Caco-2 (cell line): Measurements from ENCODE around the gene AGTRAP. TPM values are rescaled to one million over a fixed set of nuclear protein-coding genes. Genes with fewer than 3 reads are reported as not detected.

Source experiments
- BruUV-seq: library from RNA; stranded (reverse); fragments of 400-500 nt; replicated peaks from 2 replicates; lab custom pipeline; 2021; lab: Mats Ljungman, UMichigan
- CTCF ChIA-PET: fragments of 300-600 bp; sonication (Branson Sonifier 250); formaldehyde crosslinking; loops from one replicate; lab custom pipeline; 2022; ENCODE audit warnings: antibody characterized with exemption; lab: Charles Lee
- POLR2A ChIA-PET: fragments of 300-600 bp; sonication (Branson Sonifier 250); formaldehyde crosslinking; loops from one replicate; lab custom pipeline; 2022; ENCODE audit warnings: antibody characterized with exemption; lab: Charles Lee
- DNase-seq, 2 experiments: peaks; one replicate each; pipeline versions ENCODE4 v3.0.0 to v3.0.0-alpha.2; 2020 to 2022
- H3K27me3 ChIP-seq: replicated peaks from 2 replicates; pipeline ENCODE4 v1.6.0; 2011; ENCODE audit warnings: low read length; ENCODE audit not compliant: control insufficient read depth, insufficient read depth
- H3K36me3 ChIP-seq: 2 replicates; pipeline ENCODE4 v1.5.1; 2011; ENCODE audit warnings: low read length; ENCODE audit not compliant: control insufficient read depth, insufficient read depth
- H3K4me1 ChIP-seq: fragments of 250-450 bp; sonication (Bioruptor Pico); 2 replicates; pipeline ENCODE4 v1.5.1; 2020; ENCODE audit warnings: mild to moderate bottlenecking
- H3K4me3 ChIP-seq: 2 replicates; pipeline ENCODE4 v1.5.1; 2011; ENCODE audit warnings: low read depth, mild to moderate bottlenecking, control low read depth, low read length
- H3K9me3 ChIP-seq: fragments of 250-450 bp; sonication (Bioruptor Pico); 2 replicates; pipeline ENCODE4 v1.5.1; 2020; ENCODE audit warnings: mild to moderate bottlenecking, moderate library complexity
- H3K27ac Mint-ChIP-seq: one replicate; pipeline ENCODE4 v1.8.0; 2022; ENCODE audit warnings: mixed read lengths; ENCODE audit not compliant: unreplicated experiment
- H3K27me3 Mint-ChIP-seq: one replicate; pipeline ENCODE4 v1.8.0; 2022; ENCODE audit warnings: mixed read lengths; ENCODE audit not compliant: insufficient read depth, unreplicated experiment
- H3K36me3 Mint-ChIP-seq: one replicate; pipeline ENCODE4 v1.8.0; 2022; ENCODE audit warnings: mild to moderate bottlenecking, mixed read lengths; ENCODE audit not compliant: insufficient read depth, unreplicated experiment
- H3K4me1 Mint-ChIP-seq: one replicate; pipeline ENCODE4 v1.8.0; 2022; ENCODE audit warnings: low read depth, mixed read lengths; ENCODE audit not compliant: unreplicated experiment
- H3K4me3 Mint-ChIP-seq: one replicate; pipeline ENCODE4 v1.8.0; 2022; ENCODE audit warnings: mild to moderate bottlenecking, moderate library complexity, mixed read lengths; ENCODE audit not compliant: unreplicated experiment
- H3K9me3 Mint-ChIP-seq: one replicate; pipeline ENCODE4 v1.8.0; 2022; ENCODE audit warnings: mixed read lengths; ENCODE audit not compliant: unreplicated experiment
- CTCF ChIP-seq, 2 experiments: fragments of 200-600 bp in 1 of 2; IDR thresholded peaks; 1 replicate in 1 of 2; 2 replicates in 1 of 2; pipeline versions ENCODE4 v1.5.1 to v1.8.0; 2011 to 2022; ENCODE audit warnings: antibody characterized with exemption in 1 of 2, control low read depth in 1 of 2, inconsistent platforms in 1 of 2, low read depth in 1 of 2, low read length in 1 of 2, mild to moderate bottlenecking in 1 of 2, moderate library complexity in 1 of 2; ENCODE audit not compliant: insufficient read depth in 1 of 2, severe bottlenecking in 1 of 2, unreplicated experiment in 1 of 2
- intact Hi-C: fragments of 100-400 bp; cut with micrococcal nuclease; formaldehyde crosslinking; loops from one replicate; pipeline ENCODE4 v1.10.0; 2022; ENCODE audit not compliant: unreplicated experiment
- total RNA-seq: library from RNA; stranded (reverse); gene quantifications from 2 replicates; pipeline ENCODE4 v1.2.3, GENCODE V29; 2022

AGTRAP gene
- total RNA-seq, 1 experiment from 2014 or later: 44.4 TPM

- TF ChIP-seq CTCF (IDR thresholded peaks at IDR 0.05; ENCODE audit: insufficient read depth in 1 of 2, low read depth in 1 of 2, low read length in 1 of 2, severe bottlenecking in 1 of 2, unreplicated experiment in 1 of 2): no peak
- Mint-ChIP-seq H3K4me3 (no peak overlapping the region), H3K36me3 (peaks cover 9% of the 10 kb centered on the region), H3K9me3 (no peaks in the 10 kb centered on the region), H3K27ac (no peak overlapping the region), H3K27me3 (no peaks in the 10 kb centered on the region), H3K4me1 (peaks cover 2% of the 10 kb centered on the region)
- ChIA-PET POLR2A (no interaction called here), CTCF (no interaction called here)
- Histone ChIP-seq H3K36me3 (peaks cover 5% of the 10 kb centered on the region), H3K4me3 (no peak overlapping the region), H3K9me3 (no peaks in the 10 kb centered on the region), H3K4me1 (peaks cover 7% of the 10 kb centered on the region), H3K27me3 (no peaks in the 10 kb centered on the region)
- intact Hi-C loops: no loop called here
- no TSS peak for BruUV-seq
- no peak for DNase-seq
Measured at GRCh38 chr1:11797525-11798216, 61.7 kb downstream of the AGTRAP start.

DNA sequence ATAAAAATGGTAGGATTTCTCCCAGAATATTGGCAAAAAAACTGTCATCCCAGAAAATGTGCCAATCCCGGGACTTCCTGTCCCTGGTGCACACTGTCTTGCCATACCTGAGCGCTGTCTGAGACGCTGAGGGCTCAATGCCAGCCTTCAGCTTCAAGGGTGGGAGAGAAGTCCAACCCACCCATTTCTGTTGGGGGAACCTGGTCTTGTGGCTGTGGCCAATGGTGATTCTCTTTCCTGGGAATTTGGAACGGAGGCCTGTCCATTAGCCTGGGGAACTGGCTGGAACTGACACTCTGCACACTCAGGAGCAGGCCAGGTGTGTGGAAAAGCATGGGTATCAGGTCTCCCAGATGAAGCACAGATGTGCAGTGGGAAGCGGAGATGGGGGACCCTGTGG is 63.2 kb downstream of the AGTRAP start:
- DNase-seq: no peak
- H3K27me3 Mint-ChIP-seq: no peaks in the 10 kb centered on the region
- no peak overlapping the region for H3K4me3 ChIP-seq
- peaks cover 7% of the 10 kb centered on the region for H3K36me3 Mint-ChIP-seq
- peaks cover 14% of the 10 kb centered on the region for H3K4me1 ChIP-seq
- peaks cover 5% of the 10 kb centered on the region for H3K36me3 ChIP-seq
- no peak overlapping the region for H3K4me3 Mint-ChIP-seq
- BruUV-seq: no TSS peak
- no peaks in the 10 kb centered on the region for H3K9me3 Mint-ChIP-seq
- intact Hi-C loops: no loop called here
- CTCF ChIA-PET: no interaction called here
- H3K27ac Mint-ChIP-seq: no peak overlapping the region
- H3K4me1 Mint-ChIP-seq: no peaks in the 10 kb centered on the region
- H3K27me3 ChIP-seq: no peaks in the 10 kb centered on the region
- no peaks in the 10 kb centered on the region for H3K9me3 ChIP-seq
- no peak for TF ChIP-seq CTCF (IDR thresholded peaks at IDR 0.05; ENCODE audit: insufficient read depth in 1 of 2, low read depth in 1 of 2, low read length in 1 of 2, severe bottlenecking in 1 of 2, unreplicated experiment in 1 of 2)
- POLR2A ChIA-PET: no interaction called here

DNA sequence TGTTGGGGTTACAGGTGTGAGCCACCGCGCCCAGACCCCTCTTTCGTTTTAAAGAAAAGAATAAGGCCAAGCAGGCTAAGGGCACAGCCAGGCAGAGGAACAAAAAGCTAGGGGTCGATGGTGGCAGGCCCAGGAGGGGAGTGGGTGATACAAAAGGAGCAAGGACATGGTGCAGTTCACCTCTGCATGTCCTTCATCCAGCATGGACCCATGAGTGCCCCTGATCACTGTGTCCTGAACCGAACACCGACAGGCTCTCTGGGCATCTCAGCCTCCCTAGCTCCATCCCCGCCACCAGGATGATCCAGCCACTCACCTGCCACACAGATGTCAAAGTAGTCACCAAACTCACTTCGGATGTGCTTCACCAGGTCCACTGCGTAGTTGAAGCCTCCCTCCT is 64.0 kb downstream of the AGTRAP start:
- Histone ChIP-seq H3K9me3 (no peaks in the 10 kb centered on the region), H3K4me3 (no peak overlapping the region), H3K27me3 (no peaks in the 10 kb centered on the region), H3K36me3 (peaks cover 5% of the 10 kb centered on the region), H3K4me1 (peaks cover 10% of the 10 kb centered on the region)
- TF ChIP-seq CTCF (IDR thresholded peaks at IDR 0.05; ENCODE audit: insufficient read depth in 1 of 2, low read depth in 1 of 2, low read length in 1 of 2, severe bottlenecking in 1 of 2, unreplicated experiment in 1 of 2): no peak
- intact Hi-C loops: loop anchor here (10.0 kb wide), 1 partner anchor 65 kb away; the partner anchor contains the start of gene AGTRAP
- POLR2A ChIA-PET: no interaction called here
- BruUV-seq: no TSS peak
- Mint-ChIP-seq H3K27ac (no peak overlapping the region), H3K4me3 (no peak overlapping the region), H3K9me3 (no peaks in the 10 kb centered on the region), H3K27me3 (no peaks in the 10 kb centered on the region), H3K36me3 (peaks cover 7% of the 10 kb centered on the region), H3K4me1 (no peaks in the 10 kb centered on the region)
- CTCF ChIA-PET: no interaction called here
- DNase-seq: no peak
